Colonic mucosa (tissue), 4 donors: Measurements from ENCODE around the gene IFT27. TPM values are rescaled to one million over a fixed set of nuclear protein-coding genes. Genes with fewer than 3 reads are reported as not detected.

Experiments used
- DNase-seq: peaks from one replicate; pipeline ENCODE4 v3.0.0-alpha.2; 2020
- H3K27ac ChIP-seq: fragments of 200-600 bp; one replicate; pipeline ENCODE4 v1.8.0; 2021
- H3K27me3 ChIP-seq: fragments of 200-600 bp; one replicate; pipeline ENCODE4 v1.8.0; 2021
- H3K36me3 ChIP-seq: fragments of 200-600 bp; one replicate; pipeline ENCODE4 v1.8.0; 2021
- H3K4me1 ChIP-seq: fragments of 200-600 bp; one replicate; pipeline ENCODE4 v1.8.0; 2021; ENCODE audit warnings: mild to moderate bottlenecking
- H3K4me3 ChIP-seq: fragments of 200-600 bp; one replicate; pipeline ENCODE4 v1.8.0; 2021
- H3K9ac ChIP-seq, 2 donors: one replicate each; pipeline ENCODE4 v1.7.0; 2013; ENCODE audit warnings: control low read depth in 2 of 2, low read depth in 2 of 2, low read length in 2 of 2
- H3K9me3 ChIP-seq: fragments of 200-600 bp; one replicate; pipeline ENCODE4 v1.8.0; 2021
- CTCF ChIP-seq: fragments of 200-600 bp; IDR thresholded peaks from one replicate; pipeline ENCODE4 v1.8.0; 2022; ENCODE audit warnings: antibody characterized with exemption, mild to moderate bottlenecking
- intact Hi-C: fragments of 100-400 bp; cut with DNase I; formaldehyde crosslinking; loops from one replicate; pipeline ENCODE4 v1.14.1; 2022
- total RNA-seq, 2 donors: library from RNA; stranded (reverse); fragmentation: NEBNext Ultra II Directional in 1 of 2; extraction: Animal tissue kit (Norgen Biotek cat#: 25700) in 1 of 2; gene quantifications; one replicate each; pipeline ENCODE4 v1.2.1, GENCODE V29; 2021
- donor health status: healthy.
- donor health status: DM: no; HTN: no; CAD: no.
- donor health status: DM: no; HTN: no; CAD: no.

The IFT27 gene
- total RNA-seq, 2 donors from 2014 or later: 27.1 to 44.6 TPM

GRCh38 chr22:36818010-36818642 lies 42.2 kb upstream of the IFT27 start:
- intact Hi-C loops: no loop called here
- no peak for DNase-seq
- Histone ChIP-seq H3K9me3 (no peaks in the 10 kb centered on the region), H3K36me3 (no peaks in the 10 kb centered on the region), H3K4me1 (no peaks in the 10 kb centered on the region), H3K27ac (no peak overlapping the region), H3K4me3 (no peak overlapping the region), H3K9ac (no peak overlapping the region), H3K27me3 (peaks cover 47% of the 10 kb centered on the region)
- TF ChIP-seq CTCF: no peak

DNA sequence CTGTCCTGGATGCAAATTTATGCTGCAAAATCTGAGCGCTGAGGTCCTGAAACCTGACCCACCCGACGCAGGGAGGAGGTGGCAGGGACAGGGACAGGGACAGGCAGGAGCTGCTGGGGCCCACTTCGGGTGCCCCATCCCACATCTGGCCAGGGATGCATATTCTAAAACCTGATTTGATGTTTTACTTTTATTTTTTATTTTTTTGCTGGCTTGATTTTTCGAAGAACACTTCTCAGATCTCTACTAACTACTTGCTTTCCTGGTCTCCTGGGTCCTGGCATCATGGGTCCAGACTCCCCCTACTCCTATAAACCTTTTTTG lies 41.6 kb upstream of the IFT27 start:
- Histone ChIP-seq H3K27ac (no peak overlapping the region), H3K4me1 (no peaks in the 10 kb centered on the region), H3K36me3 (no peaks in the 10 kb centered on the region), H3K4me3 (no peak overlapping the region), H3K9me3 (no peaks in the 10 kb centered on the region), H3K27me3 (peaks cover 47% of the 10 kb centered on the region), H3K9ac (no peak overlapping the region)
- no peak for DNase-seq
- intact Hi-C loops: no loop called here
- no peak for TF ChIP-seq CTCF

- Histone ChIP-seq H3K36me3 (no peaks in the 10 kb centered on the region), H3K4me1 (no peaks in the 10 kb centered on the region), H3K27me3 (peaks cover 47% of the 10 kb centered on the region), H3K4me3 (no peak within 1 kb of the TSS), H3K9me3 (no peaks in the 10 kb centered on the region), H3K27ac (no peak within 1 kb of the TSS), H3K9ac (no peak within 1 kb of the TSS)
- DNase-seq: no peak
- intact Hi-C loops: no loop called here
- TF ChIP-seq CTCF: no peak
Observed at GRCh38 chr22:36816636-36817524, 41.0 kb upstream of the IFT27 start, which contains the start of gene PVALB. TSS of gene PVALB (minus strand) at chr22:36817035. CDS start at chr22:36817005, 30 bp downstream.

DNA sequence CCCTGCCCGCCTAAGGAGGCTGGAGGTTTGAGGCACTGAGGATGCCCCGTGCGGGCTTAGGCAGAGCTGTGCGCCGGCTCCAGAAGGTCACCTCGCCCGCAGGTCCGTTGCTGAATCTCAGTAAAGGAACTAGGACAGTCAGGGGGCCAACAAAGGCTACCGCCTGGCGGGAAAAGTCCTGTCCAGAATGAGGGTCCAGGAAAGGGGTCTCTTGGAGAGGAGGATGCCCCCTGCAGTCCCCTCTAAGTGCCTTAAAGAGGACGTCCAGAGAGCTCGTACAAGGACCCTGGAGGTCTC lies 40.4 kb upstream of the IFT27 start:
- Histone ChIP-seq H3K27ac (no peak overlapping the region), H3K36me3 (no peaks in the 10 kb centered on the region), H3K9ac (no peak overlapping the region), H3K4me3 (no peak overlapping the region), H3K4me1 (no peaks in the 10 kb centered on the region), H3K27me3 (peaks cover 47% of the 10 kb centered on the region), H3K9me3 (no peaks in the 10 kb centered on the region)
- no peak for DNase-seq
- TF ChIP-seq CTCF: no peak
- intact Hi-C loops: no loop called here

- no peak overlapping the region for H3K9ac ChIP-seq
- no peak overlapping the region for H3K27ac ChIP-seq
- H3K36me3 ChIP-seq: no peaks in the 10 kb centered on the region
- peaks cover 47% of the 10 kb centered on the region for H3K27me3 ChIP-seq
- intact Hi-C loops: no loop called here
- no peaks in the 10 kb centered on the region for H3K9me3 ChIP-seq
- TF ChIP-seq CTCF: no peak
- DNase-seq: no peak
- no peaks in the 10 kb centered on the region for H3K4me1 ChIP-seq
- H3K4me3 ChIP-seq: no peak overlapping the region
Observed at GRCh38 chr22:36815558-36816338, 39.8 kb upstream of the IFT27 start.
